ENCODE results near the gene OR52N5.

DNA sequence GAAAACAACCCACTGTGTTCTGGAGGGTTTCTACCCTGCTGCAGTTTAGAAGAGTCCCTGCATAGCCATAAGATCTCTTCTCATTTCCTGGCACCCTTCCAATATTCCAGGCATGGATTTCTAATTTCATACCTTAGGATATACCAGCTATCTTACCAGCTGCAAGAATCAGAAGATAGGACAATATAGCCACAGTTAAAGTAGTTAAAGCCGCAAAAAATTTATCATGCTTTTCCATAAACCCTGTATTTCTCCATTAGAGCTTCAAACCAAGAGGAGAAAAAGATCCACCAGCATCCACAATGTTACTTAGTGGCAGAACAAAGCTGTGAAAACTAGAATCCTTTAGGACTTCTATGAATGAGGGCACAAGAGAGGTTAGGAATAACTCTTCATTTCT is 55.5 kb downstream of the OR52N5 start:
- TF ChIP-seq POLR2AphosphoS5 (IDR thresholded peaks at IDR 0.05; ENCODE audit: insufficient read depth, low read depth, low read length): no peak
- TF ChIP-seq POLR2A (IDR thresholded peaks at IDR 0.05; ENCODE audit: low read depth, low read length): no peak
